GM10248 (cell line): ENCODE data around the gene JARID2.

Experiments
- CTCF ChIA-PET: fragments of 300-600 bp; sonication (Branson Sonifier 250); formaldehyde crosslinking; extraction: SDS; loops from one replicate; lab custom pipeline; 2021; ENCODE audit warnings: antibody characterized with exemption; lab: Yijun Ruan, JAX
- POLR2A ChIA-PET: fragments of 350-650 bp; sonication (Branson Sonifier 250); formaldehyde crosslinking; extraction: SDS; loops from one replicate; lab custom pipeline; 2020; ENCODE audit warnings: antibody characterized with exemption; lab: Yijun Ruan, JAX
- DNase-seq: peaks from one replicate; pipeline ENCODE4 v3.0.0; 2012; ENCODE audit errors: extremely low spot score
- TF ChIP-seq, protein P1 (sequence below): IDR thresholded peaks from 2 replicates; pipeline ENCODE4 v1.5.1; 2012; ENCODE audit warnings: mild to moderate bottlenecking, low read depth; ENCODE audit errors: extremely low read depth, missing control alignments, control extremely low read depth

Gene JARID2

DNA sequence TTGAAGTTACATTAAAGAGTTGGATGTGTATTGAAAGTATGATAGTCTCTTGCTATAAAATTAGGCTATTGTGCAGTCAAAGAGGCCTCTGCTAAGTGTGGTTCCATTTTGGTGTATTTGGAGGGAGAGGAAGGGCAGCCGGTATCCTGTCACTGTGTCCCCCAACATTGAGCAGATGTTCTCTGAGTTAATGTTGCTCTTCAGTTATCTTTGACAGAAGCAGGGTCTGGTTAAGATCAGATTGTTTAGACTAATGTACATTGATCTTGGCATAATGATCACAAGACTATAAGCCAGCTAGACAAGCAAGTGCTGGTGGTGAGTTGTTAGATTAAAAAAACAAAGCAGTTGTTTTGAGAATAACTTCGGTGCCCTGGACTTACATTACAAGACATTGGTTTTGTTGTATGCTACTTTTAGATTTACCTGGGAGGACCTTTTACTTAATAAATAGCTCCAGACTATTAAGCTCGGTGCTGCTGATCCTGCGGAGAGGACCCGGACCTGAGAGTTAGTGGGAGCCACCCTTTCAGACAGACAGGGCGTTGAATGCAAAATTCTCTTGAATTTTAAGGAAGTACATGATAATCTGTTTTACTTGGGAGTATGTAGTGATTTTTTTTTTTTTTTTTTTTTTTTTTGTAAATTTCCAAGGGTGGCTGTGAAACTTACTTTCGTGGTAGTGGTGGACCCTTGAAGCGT is 97.8 kb downstream of the JARID2 start:
- DNase-seq, result no peak
- POLR2A ChIA-PET, result no interaction called here
- TF ChIP-seq, protein P1, sequence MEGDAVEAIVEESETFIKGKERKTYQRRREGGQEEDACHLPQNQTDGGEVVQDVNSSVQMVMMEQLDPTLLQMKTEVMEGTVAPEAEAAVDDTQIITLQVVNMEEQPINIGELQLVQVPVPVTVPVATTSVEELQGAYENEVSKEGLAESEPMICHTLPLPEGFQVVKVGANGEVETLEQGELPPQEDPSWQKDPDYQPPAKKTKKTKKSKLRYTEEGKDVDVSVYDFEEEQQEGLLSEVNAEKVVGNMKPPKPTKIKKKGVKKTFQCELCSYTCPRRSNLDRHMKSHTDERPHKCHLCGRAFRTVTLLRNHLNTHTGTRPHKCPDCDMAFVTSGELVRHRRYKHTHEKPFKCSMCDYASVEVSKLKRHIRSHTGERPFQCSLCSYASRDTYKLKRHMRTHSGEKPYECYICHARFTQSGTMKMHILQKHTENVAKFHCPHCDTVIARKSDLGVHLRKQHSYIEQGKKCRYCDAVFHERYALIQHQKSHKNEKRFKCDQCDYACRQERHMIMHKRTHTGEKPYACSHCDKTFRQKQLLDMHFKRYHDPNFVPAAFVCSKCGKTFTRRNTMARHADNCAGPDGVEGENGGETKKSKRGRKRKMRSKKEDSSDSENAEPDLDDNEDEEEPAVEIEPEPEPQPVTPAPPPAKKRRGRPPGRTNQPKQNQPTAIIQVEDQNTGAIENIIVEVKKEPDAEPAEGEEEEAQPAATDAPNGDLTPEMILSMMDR, result no peak
- CTCF ChIA-PET, result interaction anchor here (0.8 to 4.2 kb wide), 4 partner anchors 15 to 89 kb away, joined by 3 to 18 read pairs (median 8); no protein-coding TSS in a partner anchor

DNA sequence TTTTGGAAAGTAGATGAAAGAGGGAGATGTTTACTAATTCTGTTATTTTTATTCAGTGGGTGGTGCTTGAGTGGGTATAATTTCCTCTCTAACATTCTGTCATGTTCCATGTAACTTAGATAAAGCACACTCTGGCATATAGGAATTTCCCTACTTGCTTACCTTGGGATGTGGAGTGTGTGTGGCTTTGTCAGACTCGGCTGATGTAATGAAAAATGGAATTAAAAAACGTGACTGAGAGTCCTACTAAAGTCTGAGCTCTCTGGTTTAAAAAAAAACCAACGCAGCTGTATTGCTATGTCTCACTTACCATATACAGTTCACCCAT is 98.3 kb downstream of the JARID2 start:
- ChIA-PET POLR2A (no interaction called here), CTCF (interaction anchor here (0.8 to 4.2 kb wide), 7 partner anchors 8 to 90 kb away, joined by 3 to 18 read pairs (median 5); no protein-coding TSS in a partner anchor)
- DNase-seq, result no peak
- TF ChIP-seq, protein P1, result no peak

GRCh38 chr6:15344831-15345230 is 99.0 kb downstream of the JARID2 start:
- TF ChIP-seq, protein P1, result no peak
- POLR2A ChIA-PET, result no interaction called here
- CTCF ChIA-PET, result interaction anchor here (0.7 to 4.2 kb wide), 10 partner anchors 9 to 90 kb away, joined by 3 to 18 read pairs (median 6); no protein-coding TSS in a partner anchor
- DNase-seq, result no peak

DNA sequence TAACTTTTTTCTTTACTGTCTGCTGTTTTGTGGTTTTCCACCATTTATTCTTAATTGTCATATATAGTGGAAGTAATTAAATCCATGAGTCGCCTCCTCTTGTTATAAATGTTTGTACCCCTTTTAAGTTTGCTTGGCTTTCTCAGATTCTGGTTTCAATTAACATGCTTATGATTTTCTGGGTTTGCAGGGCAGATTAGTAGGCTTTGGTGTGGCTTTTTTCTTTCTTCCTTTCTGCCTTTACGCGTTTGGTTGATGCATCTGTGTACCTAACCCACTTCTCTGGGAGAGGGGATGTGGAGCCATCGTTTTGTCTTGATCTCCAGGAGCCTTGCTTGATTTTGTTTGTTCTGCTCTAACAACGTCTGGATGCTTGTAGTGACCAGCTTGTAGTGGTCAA is 100.4 kb downstream of the JARID2 start:
- TF ChIP-seq, protein P1, result no peak
- CTCF ChIA-PET, result interaction anchor here (1.1 to 4.2 kb wide), 9 partner anchors 9 to 93 kb away, joined by 3 to 18 read pairs (median 4); no protein-coding TSS in a partner anchor
- DNase-seq, result no peak
- POLR2A ChIA-PET, result interaction anchor here (0.6 kb wide), 1 partner anchor 1056 kb away, joined by 3 read pairs; no protein-coding TSS in a partner anchor

DNA sequence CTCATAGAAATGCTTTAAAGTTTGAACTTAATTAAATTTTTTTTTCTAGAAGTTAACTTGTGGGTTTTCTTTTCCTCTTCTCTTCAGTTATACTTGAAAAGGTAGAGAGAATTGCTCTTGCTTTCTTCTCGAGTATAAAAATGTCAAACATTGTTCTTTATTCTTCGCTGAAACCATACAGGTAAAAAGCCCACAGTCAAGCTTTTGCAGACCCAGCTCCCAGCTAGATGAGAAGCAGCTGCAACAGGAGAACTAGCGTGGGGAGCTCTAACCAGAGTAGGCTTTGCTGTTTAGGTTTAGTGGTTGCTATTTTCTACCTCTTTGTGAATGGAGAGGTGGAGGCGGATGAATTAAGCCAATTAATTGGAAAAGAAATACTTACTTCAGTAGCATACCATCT is 102.7 kb downstream of the JARID2 start:
- TF ChIP-seq, protein P1, result no peak
- no peak for DNase-seq
- POLR2A ChIA-PET, result no interaction called here
- CTCF ChIA-PET, result interaction anchor here (0.9 to 1.6 kb wide), 6 partner anchors 8 to 73 kb away, joined by 3 to 7 read pairs (median 3); no protein-coding TSS in a partner anchor

GRCh38 chr6:15349379-15349778 is 103.5 kb downstream of the JARID2 start:
- CTCF ChIA-PET, result interaction anchor here (0.9 to 2.0 kb wide), 8 partner anchors 10 to 96 kb away, joined by 3 to 7 read pairs (median 4); no protein-coding TSS in a partner anchor
- TF ChIP-seq, protein P1, result no peak
- DNase-seq, result no peak
- POLR2A ChIA-PET, result interaction anchor here (0.5 kb wide), 1 partner anchor 17 kb away, joined by 4 read pairs; no protein-coding TSS in a partner anchor
